ENCODE data around the gene VPS37C.
A peak's percentile ranks its signal among the peaks of the same experiment; 100 is the strongest.

VPS37C gene

GRCh38 chr11:61133145-61133544 is 28.1 kb downstream of the VPS37C start:
- no peak for DNase-seq (ENCODE audit: low read depth in 2 of 2)

- DNase-seq (ENCODE audit: low read depth in 2 of 2): no peak
These were observed 28.6 kb downstream of the VPS37C start for GRCh38 chr11:61132646-61133045.

DNA sequence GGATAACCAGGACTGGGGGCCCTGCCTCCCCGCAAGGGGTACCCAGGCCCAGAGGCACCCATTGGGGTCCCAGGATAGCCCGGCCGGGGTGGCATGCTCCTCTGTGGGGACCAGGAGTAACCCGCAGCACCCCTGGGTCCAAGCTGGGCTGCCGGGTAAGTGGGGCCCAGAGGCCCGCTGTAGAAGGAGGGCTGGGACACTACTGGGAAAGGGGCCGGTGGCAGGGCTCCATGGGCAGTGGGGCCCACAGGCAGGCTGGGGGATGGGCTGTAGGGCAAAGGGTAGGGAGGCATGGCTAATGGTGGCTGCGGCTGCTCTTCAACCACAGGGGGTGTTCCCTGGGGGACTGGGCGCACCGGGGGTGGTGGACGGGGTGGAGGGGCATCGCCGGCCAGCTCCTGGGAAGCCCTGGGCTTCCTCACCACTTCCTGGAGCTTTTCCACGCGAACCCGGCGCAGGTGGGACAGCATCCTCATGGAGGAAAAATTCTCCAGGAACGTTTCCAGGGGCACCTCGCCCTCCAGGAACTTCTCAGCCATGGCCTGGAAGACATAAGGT is 29.1 kb downstream of the VPS37C start:
- DNase-seq (ENCODE audit: low read depth in 2 of 2): no peak

DNA sequence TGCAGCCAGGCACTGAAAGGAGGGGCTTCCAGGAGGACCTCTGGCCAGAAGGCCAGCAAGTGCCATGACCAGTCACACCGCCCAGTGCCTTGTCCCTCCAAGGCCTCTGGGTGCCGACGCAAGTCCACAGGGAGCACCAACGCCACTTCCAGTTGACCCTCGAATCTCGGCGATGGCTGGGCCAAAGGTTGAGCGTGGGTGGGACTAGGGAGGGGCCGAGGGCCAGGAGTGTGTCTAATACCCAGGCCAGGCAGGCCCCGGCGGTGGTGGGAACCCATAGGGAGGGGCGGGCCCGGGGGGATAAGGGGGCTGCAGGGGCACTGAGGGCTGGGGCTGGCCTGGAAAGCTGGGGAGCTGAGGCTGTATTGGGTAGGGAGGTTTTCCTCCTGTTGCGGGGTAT is 29.6 kb downstream of the VPS37C start:
- no peak for DNase-seq (ENCODE audit: low read depth in 2 of 2)

GRCh38 chr11:61131186-61131585 is 30.0 kb downstream of the VPS37C start:
- no peak for DNase-seq (ENCODE audit: low read depth in 2 of 2)

GRCh38 chr11:61129639-61130523 is 31.3 kb downstream of the VPS37C start:
- DNase-seq (ENCODE audit: low read depth in 2 of 2): peak; percentile 85 to 91

- no peak for DNase-seq (ENCODE audit: low read depth in 2 of 2)
These were observed 32.1 kb downstream of the VPS37C start for GRCh38 chr11:61128947-61129638.

DNA sequence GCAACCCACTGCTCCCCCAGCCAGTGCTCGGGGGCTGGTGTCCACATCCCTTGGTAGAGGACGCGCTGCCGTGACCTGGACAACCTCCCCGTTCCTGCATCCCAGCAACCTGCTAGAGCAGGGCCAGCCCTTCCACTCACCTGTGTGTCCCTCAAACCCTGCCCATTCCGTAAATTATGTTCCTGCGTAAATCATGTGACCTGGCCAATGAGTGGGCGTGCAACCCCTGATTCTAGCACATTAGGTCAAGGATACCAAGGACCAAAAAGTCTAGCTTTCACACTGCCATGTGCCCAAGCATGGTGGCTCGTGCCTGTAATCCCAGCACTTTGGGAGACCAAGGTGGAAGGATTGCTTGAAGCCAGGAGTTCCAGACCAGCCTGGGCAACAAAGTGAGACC is 33.2 kb downstream of the VPS37C start:
- DNase-seq (ENCODE audit: low read depth in 2 of 2): no peak

GRCh38 chr11:61126256-61126655 is 35.0 kb downstream of the VPS37C start:
- no peak for DNase-seq (ENCODE audit: low read depth in 2 of 2)

DNA sequence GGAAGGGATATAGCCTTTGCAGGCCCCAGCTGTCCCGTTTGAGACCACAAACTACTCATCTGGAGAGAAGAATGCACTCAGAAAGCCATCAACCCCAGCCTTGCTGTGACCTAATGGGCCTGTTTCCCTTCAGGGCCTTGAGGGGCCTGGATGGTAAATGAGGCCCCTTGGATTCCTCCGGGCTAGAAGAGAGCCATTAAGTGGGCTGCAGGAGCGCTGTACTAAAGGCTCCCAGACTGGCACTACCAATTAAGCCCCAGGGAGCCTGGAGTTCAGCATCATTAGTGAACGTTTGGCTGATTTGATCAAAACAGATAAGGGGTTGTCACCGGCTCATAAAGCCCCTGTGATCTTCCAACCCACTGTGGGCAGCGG is 35.9 kb downstream of the VPS37C start:
- DNase-seq (ENCODE audit: low read depth in 2 of 2): no peak

GRCh38 chr11:61124574-61125309 is 36.5 kb downstream of the VPS37C start:
- DNase-seq (ENCODE audit: low read depth in 2 of 2): no peak

DNA sequence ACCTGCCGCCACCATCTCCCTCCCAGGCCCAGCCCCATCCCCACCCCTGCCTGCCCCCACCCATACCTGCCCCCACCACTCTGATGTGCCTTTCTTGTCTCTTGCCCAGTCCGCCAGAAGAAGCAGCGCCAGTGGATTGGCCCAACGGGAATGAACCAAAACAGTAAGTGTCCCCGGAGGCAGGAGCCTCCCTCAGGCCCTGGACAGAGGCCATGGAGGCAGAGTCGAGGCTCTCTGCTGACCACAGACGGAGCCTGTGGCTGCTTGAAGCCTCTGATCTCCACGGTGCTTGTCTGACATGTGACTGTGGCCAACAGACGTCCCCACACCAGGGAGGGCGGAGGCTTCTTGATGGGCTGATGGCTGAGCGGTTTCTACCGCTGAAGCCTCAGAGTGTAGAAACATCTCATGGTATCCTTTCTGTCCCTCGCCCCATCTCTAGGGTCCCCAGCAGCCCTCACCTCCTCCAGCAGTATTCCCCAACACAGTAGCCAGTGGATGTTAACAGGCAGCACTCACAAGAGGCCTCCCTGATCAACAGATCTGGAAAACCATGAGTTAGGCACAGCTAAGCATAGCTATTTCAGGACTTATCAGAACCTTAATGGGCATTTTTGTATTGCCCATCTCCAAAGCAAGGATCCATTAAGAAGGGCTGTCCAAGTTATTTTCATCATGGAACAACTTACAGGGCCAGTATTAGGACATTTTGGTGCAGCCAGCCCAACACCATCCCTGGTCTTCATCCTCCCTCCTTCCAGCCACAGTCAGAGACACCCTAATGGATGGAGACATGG is 37.3 kb downstream of the VPS37C start:
- no peak for DNase-seq (ENCODE audit: low read depth in 2 of 2)

GRCh38 chr11:61122761-61123160 is 38.5 kb downstream of the VPS37C start:
- no peak for DNase-seq (ENCODE audit: low read depth in 2 of 2)

GRCh38 chr11:61121917-61122316 is 39.3 kb downstream of the VPS37C start:
- no peak for DNase-seq (ENCODE audit: low read depth in 2 of 2)

- no peak for DNase-seq (ENCODE audit: low read depth in 2 of 2)
These were observed 39.9 kb downstream of the VPS37C start for GRCh38 chr11:61121192-61121831.

- no peak for DNase-seq (ENCODE audit: low read depth in 2 of 2)
These were observed 40.5 kb downstream of the VPS37C start for GRCh38 chr11:61120706-61121191.

- DNase-seq (ENCODE audit: low read depth in 2 of 2): no peak
These were observed 41.0 kb downstream of the VPS37C start for GRCh38 chr11:61120099-61120705.

GRCh38 chr11:61119571-61119970 is 41.7 kb downstream of the VPS37C start:
- DNase-seq (ENCODE audit: low read depth in 2 of 2): no peak

GRCh38 chr11:61119055-61119454 is 42.2 kb downstream of the VPS37C start:
- no peak for DNase-seq (ENCODE audit: low read depth in 2 of 2)

GRCh38 chr11:61118406-61118805 is 42.8 kb downstream of the VPS37C start:
- DNase-seq (ENCODE audit: low read depth in 2 of 2): no peak

All from activated CD4-positive, alpha-beta T cell treated with anti-CD3 and anti-CD28 coated beads for 24 hours (primary cell).